Spleen (tissue), 11 donors: ENCODE data around the gene WLS. TPM values are rescaled to one million over a fixed set of nuclear protein-coding genes. Genes with fewer than 3 reads are reported as not detected.

ENCODE experiments used
- DNase-seq: peaks from one replicate; pipeline ENCODE4 v3.0.0-alpha.2; 2020
- H3K27ac ChIP-seq, 8 donors: fragments of 200-600 bp; sonication (generic) in 7 of 8; 1 replicate in 4 of 8; 2 replicates in 4 of 8; pipeline versions ENCODE4 v1.5.0 to v1.8.0; 2016 to 2021; ENCODE audit warnings: inconsistent platforms in 4 of 8, mild to moderate bottlenecking in 4 of 8, moderate library complexity in 1 of 8
- H3K27me3 ChIP-seq, 7 donors: fragments of 200-600 bp; sonication (generic) in 6 of 7; replicated peaks in 1 of 7; 1 replicate in 4 of 7; 2 replicates in 3 of 7; pipeline versions ENCODE4 v1.5.0 to v1.8.0; 2016 to 2021; ENCODE audit warnings: inconsistent platforms in 3 of 7, mild to moderate bottlenecking in 1 of 7
- H3K36me3 ChIP-seq, 6 donors: fragments of 200-600 bp; sonication (generic) in 5 of 6; 1 replicate in 4 of 6; 2 replicates in 2 of 6; pipeline versions ENCODE4 v1.5.0 to v1.8.0; 2016 to 2021; ENCODE audit warnings: inconsistent platforms in 2 of 6
- H3K4me1 ChIP-seq, 6 donors: fragments of 200-600 bp; sonication (generic) in 5 of 6; 1 replicate in 3 of 6; 2 replicates in 3 of 6; pipeline versions ENCODE4 v1.5.0 to v1.8.0; 2016 to 2021; ENCODE audit warnings: inconsistent platforms in 3 of 6
- H3K4me3 ChIP-seq, 8 donors: fragments of 200-600 bp; sonication (generic) in 7 of 8; 1 replicate in 4 of 8; 2 replicates in 4 of 8; pipeline versions ENCODE4 v1.5.0 to v1.8.0; 2016 to 2021; ENCODE audit warnings: inconsistent platforms in 4 of 8, mild to moderate bottlenecking in 4 of 8, moderate library complexity in 2 of 8
- H3K9me3 ChIP-seq, 8 donors: fragments of 200-600 bp; sonication (generic) in 7 of 8; 1 replicate in 4 of 8; 2 replicates in 4 of 8; pipeline versions ENCODE4 v1.5.0 to v1.8.0; 2016 to 2021; ENCODE audit warnings: inconsistent platforms in 4 of 8
- CTCF ChIP-seq, 11 experiments: fragments of 200-600 bp in 7 of 11; fragments of 450-650 bp in 4 of 11; sonication (generic) in 4 of 11; IDR thresholded peaks in 8 of 11; conservative IDR thresholded peaks in 3 of 11; 1 replicate in 7 of 11; 2 replicates in 4 of 11; pipeline versions ENCODE4 v1.4.0 to v1.8.0; 2016 to 2021; ENCODE audit warnings: antibody characterized with exemption in 11 of 11, inconsistent platforms in 4 of 11, mild to moderate bottlenecking in 1 of 11
- POLR2A ChIP-seq, 3 donors: fragments of 450-650 bp; IDR thresholded peaks; one replicate each; pipeline ENCODE4 v1.5.1; 2017; ENCODE audit warnings: antibody characterized with exemption in 3 of 3, mild to moderate bottlenecking in 1 of 3
- POLR2AphosphoS5 ChIP-seq, 3 donors: sonication (generic); formaldehyde crosslinking; IDR thresholded peaks; one replicate each; pipeline ENCODE4 v1.5.1; 2017; ENCODE audit warnings: antibody characterized with exemption in 3 of 3
- WGBS, 5 donors: extraction: QIAGEN DNeasy Blood & Tissue Kit in 3 of 5; methylation state at CpG; one replicate each; pipeline versions ENCODE4 v1.1.5 to v1.1.7; 2013 to 2018; 5-methylcytosine and 5-hydroxymethylcytosine counted together
- intact Hi-C: fragments of 100-400 bp; cut with DNase I; formaldehyde crosslinking; loops from one replicate; pipeline ENCODE4 v1.15.0; 2023; ENCODE audit warnings: low total_unique reads
- polyA plus RNA-seq, 3 donors: library from polyadenylated mRNA; stranded (reverse); fragments of 200-250 nt; gene quantifications; one replicate each; pipeline ENCODE4 v1.2.1, GENCODE V29; 2013
- total RNA-seq, 7 donors: library from RNA; depleted of rRNA in 3 of 7; stranded (reverse); fragments of >200 nt in 3 of 7; fragmentation: NEBNext Ultra II Directional in 4 of 7; extraction: Animal tissue kit (Norgen Biotek cat#: 25700) in 4 of 7; gene quantifications; one replicate each; pipeline versions ENCODE4 v1.1.0 to v1.2.1, GENCODE V29; 2016 to 2021
- donor health status: healthy with polysubstance abuse.
- donor health status: DM: no; HTN: no; CAD: no; lungs with moderate emphysema.
- donor health status: DM: no; HTN: no; CAD: no.
- donor health status: Bipolar disorder and iron deficiency.
- donor health status: healthy.
- donor health status: DM: no; HTN: no; CAD: no.
- donor health status: DM: yes; HTN: yes; CAD: no.

Gene WLS
- total and polyA plus RNA-seq, 10 donors, result 5.6 to 67.2 (median 53.2) TPM

- no peak overlapping the region for H3K4me3 ChIP-seq
- H3K27ac ChIP-seq, result no peak overlapping the region
- peaks cover 0 to 87% (median 6%) of the 10 kb centered on the region in 6 donors for H3K36me3 ChIP-seq
- no peaks in the 10 kb centered on the region for H3K4me1 ChIP-seq
- no peaks in the 10 kb centered on the region for H3K9me3 ChIP-seq
- WGBS, 5 donors, result 90 to 95% (median 93%) methylated on average over 8 of the region's 8 CpGs
- TF ChIP-seq CTCF (IDR thresholded peaks at IDR 0.05 in 8 of 11, conservative IDR thresholded peaks at IDR 0.05 in 3 of 11), result no peak
- TF ChIP-seq POLR2A (IDR thresholded peaks at IDR 0.05), result no peak
- no peaks in the 10 kb centered on the region for H3K27me3 ChIP-seq
- DNase-seq, result no peak
- intact Hi-C loops, result no loop called here
These were observed 83.7 kb downstream of the WLS start for GRCh38 chr1:68148631-68149030.

GRCh38 chr1:68147534-68148171 is 84.7 kb downstream of the WLS start:
- peaks cover 0 to under 1% (median 0%) of the 10 kb centered on the region in 6 donors for H3K4me1 ChIP-seq
- H3K27ac ChIP-seq, result no peak overlapping the region
- peaks cover 0 to 84% (median 6%) of the 10 kb centered on the region in 6 donors for H3K36me3 ChIP-seq
- no peak for DNase-seq
- TF ChIP-seq POLR2A (IDR thresholded peaks at IDR 0.05) (no peak), POLR2AphosphoS5 (IDR thresholded peaks at IDR 0.05) (no peak), CTCF (IDR thresholded peaks at IDR 0.05 in 8 of 11, conservative IDR thresholded peaks at IDR 0.05 in 3 of 11) (no peak)
- H3K9me3 ChIP-seq, result no peaks in the 10 kb centered on the region
- intact Hi-C loops, result no loop called here
- H3K27me3 ChIP-seq, result no peaks in the 10 kb centered on the region
- WGBS, 5 donors, result 69 to 80% (median 72%) methylated on average over 4 of the region's 4 CpGs
- no peak overlapping the region for H3K4me3 ChIP-seq

GRCh38 chr1:68145418-68146126 is 86.8 kb downstream of the WLS start:
- no peak overlapping the region for H3K4me3 ChIP-seq
- H3K36me3 ChIP-seq, result peaks cover 0 to 72% (median 6%) of the 10 kb centered on the region in 6 donors
- peaks cover 0 to 21% (median 4%) of the 10 kb centered on the region in 6 donors for H3K4me1 ChIP-seq
- no peaks in the 10 kb centered on the region for H3K27me3 ChIP-seq
- intact Hi-C loops, result no loop called here
- WGBS, 5 donors, result 65 to 85% (median 70%) methylated on average over 10 of the region's 10 CpGs
- H3K27ac ChIP-seq, result peak overlapping the region in 2 of 8 donors; percentile 72 to 78
- H3K9me3 ChIP-seq, result no peaks in the 10 kb centered on the region
- DNase-seq, result no peak
- TF ChIP-seq POLR2AphosphoS5 (IDR thresholded peaks at IDR 0.05) (no peak), CTCF (IDR thresholded peaks at IDR 0.05 in 8 of 11, conservative IDR thresholded peaks at IDR 0.05 in 3 of 11) (no peak), POLR2A (IDR thresholded peaks at IDR 0.05) (no peak)

GRCh38 chr1:68144856-68145255 is 87.5 kb downstream of the WLS start:
- WGBS, 5 donors, result 92 to 97% (median 94%) methylated on average over 4 of the region's 4 CpGs
- TF ChIP-seq POLR2AphosphoS5 (IDR thresholded peaks at IDR 0.05), result no peak
- TF ChIP-seq CTCF (IDR thresholded peaks at IDR 0.05 in 8 of 11, conservative IDR thresholded peaks at IDR 0.05 in 3 of 11), result no peak
- TF ChIP-seq POLR2A (IDR thresholded peaks at IDR 0.05), result no peak
- H3K4me3 ChIP-seq, result no peak overlapping the region
- intact Hi-C loops, result no loop called here
- H3K27ac ChIP-seq, result peak overlapping the region in 2 of 8 donors; percentile 72 to 78
- H3K4me1 ChIP-seq, result peaks cover 0 to 27% (median 4%) of the 10 kb centered on the region in 6 donors
- no peak for DNase-seq
- H3K27me3 ChIP-seq, result no peaks in the 10 kb centered on the region
- peaks cover 0 to 66% (median 4%) of the 10 kb centered on the region in 6 donors for H3K36me3 ChIP-seq
- H3K9me3 ChIP-seq, result no peaks in the 10 kb centered on the region
